SHP77 treated with DMSO at 0.1 percent for 48 hours (cell line): ENCODE measurements around the gene UCK1.
"Not testable (repeated sequence)": the region's sequence is repeated elsewhere in the genome, so short reads cannot be mapped to it uniquely, and the experiment has no call there.

Experiments used
- DNase-seq: peaks from one replicate; lab custom pipeline; 2025; lab: John Stamatoyannopoulos, UW

Gene UCK1

GRCh38 chr9:131523451-131524435 lies 7.3 kb downstream of the UCK1 start:
- DNase-seq, result no peak

DNA sequence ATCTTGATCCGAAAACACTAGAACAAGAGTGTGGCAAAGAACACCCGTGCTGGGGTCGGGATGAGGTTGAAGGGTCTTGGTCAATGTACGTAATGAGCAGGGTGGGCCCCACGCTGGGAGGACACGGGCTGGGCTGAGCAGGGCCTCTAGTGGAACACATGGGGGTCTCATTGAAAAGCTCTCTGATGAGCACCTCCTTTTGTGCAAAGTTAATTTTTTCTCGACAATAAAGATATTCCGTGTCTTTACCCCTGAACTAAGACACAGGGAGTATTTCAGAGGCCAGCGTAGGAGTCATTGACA lies 8.0 kb downstream of the UCK1 start:
- DNase-seq, result no peak

GRCh38 chr9:131522257-131523085 lies 8.6 kb downstream of the UCK1 start:
- no peak for DNase-seq

GRCh38 chr9:131521822-131522221 lies 9.2 kb downstream of the UCK1 start:
- DNase-seq, result no peak

GRCh38 chr9:131521203-131521602 lies 9.9 kb downstream of the UCK1 start:
- DNase-seq, result no peak

GRCh38 chr9:131520503-131520902 lies 10.6 kb downstream of the UCK1 start:
- no peak for DNase-seq

DNA sequence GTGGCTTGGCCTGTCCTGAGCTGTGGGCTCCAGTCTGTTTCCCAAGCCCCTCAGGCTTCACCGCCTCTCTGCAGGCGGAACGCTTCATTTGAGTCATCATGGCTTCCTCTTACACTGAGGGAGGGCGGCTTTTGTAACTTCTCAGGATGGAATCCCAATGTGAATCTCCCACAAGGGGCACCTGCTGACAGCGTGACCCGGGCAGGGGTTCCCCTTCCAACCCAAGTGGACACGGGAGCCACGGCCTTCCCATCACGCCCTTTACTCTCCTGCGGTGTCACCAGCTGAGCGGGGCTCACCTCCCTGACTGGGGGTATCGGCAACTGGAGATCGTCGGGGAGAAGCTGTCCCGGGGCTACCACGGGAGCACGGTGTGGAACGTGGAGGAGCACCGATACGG lies 12.5 kb downstream of the UCK1 start:
- DNase-seq, result no peak

- no peak for DNase-seq
These were observed 13.3 kb downstream of the UCK1 start for GRCh38 chr9:131517761-131518190.

DNA sequence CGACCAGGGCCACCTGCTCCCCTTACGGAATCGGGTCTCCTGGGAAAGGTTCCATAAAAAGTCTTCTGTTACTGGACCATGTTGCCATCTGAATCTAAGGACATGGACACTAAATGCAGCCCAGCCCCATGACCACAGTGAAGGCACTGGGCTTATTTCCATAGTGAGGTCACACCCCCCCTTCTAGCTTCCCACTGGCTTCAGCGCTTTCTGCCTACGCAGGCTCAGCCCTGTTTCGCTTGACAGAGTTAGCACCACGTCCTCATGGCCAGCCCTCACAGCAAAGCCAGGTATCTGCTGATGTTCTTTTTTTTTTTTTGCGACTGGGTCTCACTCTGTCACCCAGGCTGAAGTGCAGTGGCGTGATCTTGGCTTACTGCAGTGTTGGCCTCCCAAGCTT lies 14.1 kb downstream of the UCK1 start:
- no peak for DNase-seq

DNA sequence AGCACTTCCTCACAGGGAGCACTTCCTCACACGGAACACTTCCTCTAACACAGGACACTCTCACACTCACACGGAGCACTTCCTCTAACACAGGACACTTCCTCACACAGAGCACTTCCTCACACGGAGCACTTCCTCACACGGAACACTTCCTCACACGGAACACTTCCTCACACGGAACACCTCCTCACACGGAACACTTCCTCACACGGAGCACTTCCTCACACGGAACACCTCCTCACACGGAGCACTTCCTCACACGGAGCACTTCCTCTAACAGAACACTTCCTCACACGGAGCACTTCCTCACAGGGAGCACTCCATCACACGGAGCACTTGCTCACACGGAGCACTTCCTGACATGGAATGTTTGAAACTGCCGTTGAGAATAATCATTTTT lies 15.0 kb downstream of the UCK1 start:
- no peak for DNase-seq

GRCh38 chr9:131515559-131516031 lies 15.5 kb downstream of the UCK1 start:
- DNase-seq, result not testable (repeated sequence)

GRCh38 chr9:131513177-131513576 lies 17.9 kb downstream of the UCK1 start:
- DNase-seq, result no peak

- no peak for DNase-seq
These were observed 19.2 kb downstream of the UCK1 start for GRCh38 chr9:131511880-131512279.

DNA sequence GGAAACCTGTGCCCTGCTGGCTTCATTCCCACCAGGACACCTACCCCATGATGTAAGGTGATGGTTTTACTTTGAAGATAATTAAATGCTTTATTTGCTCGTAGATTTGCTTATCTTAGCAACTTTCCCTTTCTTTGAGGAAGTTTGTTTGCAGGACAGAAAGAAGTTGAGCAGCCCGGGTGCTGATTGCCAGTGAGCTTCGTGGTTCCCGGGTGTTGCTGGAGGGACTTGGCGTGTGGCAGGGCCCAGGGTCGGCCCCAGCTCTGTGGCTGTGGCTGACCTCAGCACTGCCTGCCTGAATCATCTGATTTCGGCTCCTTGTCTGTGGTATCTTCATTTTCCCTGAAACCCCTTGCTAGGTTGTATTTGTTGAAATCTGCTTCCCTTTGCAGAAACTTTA lies 19.6 kb downstream of the UCK1 start:
- no peak for DNase-seq

DNA sequence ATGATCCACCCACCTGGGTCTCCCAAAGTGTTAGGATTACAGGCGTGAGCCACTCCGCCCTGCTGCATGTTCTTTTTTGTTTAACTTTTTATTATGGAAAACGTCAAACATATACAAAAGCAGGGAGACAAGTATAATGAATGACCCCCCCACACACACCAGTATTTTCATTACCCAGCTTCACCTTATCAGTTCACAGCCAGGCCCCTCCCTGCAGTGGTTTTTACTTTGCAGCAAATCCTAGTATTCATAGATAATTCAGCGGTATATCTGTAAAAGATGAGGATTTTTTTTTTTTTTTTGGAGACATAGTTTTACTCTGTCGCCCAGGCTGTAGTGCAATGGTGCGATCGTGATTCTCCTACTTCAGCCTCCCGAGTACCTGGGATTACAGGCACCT lies 26.1 kb downstream of the UCK1 start:
- no peak for DNase-seq

DNA sequence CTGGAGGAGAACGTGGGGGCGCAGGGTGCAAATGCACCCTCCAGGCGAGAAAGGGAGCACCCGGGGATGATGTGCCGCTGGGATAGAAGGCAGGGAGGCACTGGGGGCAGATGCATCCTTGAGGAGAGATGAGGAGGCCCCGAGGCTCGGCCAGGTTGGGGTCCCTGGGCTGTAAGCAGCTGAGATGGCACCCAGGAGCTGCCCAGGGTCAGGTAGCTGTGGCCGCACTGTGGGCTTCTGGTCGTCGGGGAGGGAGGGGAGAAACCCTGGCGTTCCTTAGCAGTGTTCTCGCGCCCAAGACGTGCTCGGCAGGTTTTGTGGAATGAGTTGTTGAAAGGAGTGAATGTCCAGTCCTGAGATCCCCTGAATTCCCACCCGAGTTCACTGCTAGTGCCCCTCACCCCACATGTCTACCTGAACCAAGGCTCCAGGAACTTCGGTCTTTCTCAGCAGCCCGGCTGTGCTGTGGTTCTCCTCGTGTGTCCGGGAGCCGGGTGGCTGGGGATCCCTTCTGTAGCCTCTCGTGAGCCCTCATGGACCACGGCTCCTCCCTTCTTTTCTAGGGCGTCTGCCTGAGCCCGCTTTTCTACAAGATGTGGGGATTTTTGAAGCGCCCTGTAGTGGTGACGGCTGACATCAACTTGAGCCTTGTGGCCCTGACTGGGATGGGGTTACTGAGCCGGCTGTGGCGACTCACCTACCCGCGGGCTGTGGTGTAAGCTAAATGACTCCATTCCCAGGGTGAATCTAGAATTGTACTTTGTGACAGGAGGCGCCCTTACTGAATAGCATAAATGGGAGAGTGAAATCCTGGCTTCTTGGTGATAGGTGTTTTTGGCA lies 27.2 kb downstream of the UCK1 start:
- DNase-seq, result no peak

DNA sequence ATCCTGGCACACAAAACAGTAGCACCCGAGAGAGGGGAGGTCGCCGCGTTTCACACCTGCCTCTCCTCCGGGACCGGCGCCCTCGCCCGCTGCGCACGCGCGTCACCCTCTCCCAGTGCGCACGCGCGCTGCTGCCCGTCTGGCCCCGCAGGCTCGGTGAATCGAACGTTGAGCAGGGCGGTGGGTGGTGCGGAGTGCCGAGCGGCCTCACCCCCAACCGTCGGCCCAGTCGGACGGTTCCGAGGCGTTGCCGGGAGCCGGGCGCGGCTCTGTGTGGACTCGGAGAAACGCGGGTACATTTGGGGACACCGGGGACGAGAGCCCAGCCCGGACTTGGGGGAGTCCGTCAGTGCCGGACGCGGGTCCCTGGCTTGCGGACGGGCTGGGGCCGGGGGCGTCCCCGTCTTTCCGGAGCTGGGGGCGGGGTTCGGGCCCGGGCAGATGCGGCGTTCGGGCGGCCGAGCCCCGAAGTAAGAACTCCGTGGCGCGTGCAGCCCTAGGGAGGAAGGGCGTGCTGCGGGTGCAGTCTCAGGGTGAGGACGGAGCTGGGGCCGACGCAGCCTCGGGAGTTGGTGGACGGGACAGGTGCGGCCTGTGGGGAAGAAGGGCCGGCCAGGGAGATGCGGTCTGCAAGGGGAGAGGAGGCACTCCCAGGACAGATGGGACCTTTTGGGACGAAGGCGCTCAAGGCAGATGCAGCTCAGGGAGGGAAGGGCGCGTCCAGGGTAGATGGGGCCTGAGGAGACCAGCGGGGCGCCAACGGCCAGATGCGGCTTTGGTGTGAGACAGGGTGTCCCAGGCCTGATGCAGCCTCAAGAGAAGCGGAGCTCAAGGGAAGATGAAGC lies 28.1 kb downstream of the UCK1 start, which contains the start of gene POMT1:
POMT1 (plus strand) TSS at position 138 of the 845 bp plus-strand sequence. CDS start 1,301 bp downstream, outside the sequence.
- peak; percentile 81 for DNase-seq

DNA sequence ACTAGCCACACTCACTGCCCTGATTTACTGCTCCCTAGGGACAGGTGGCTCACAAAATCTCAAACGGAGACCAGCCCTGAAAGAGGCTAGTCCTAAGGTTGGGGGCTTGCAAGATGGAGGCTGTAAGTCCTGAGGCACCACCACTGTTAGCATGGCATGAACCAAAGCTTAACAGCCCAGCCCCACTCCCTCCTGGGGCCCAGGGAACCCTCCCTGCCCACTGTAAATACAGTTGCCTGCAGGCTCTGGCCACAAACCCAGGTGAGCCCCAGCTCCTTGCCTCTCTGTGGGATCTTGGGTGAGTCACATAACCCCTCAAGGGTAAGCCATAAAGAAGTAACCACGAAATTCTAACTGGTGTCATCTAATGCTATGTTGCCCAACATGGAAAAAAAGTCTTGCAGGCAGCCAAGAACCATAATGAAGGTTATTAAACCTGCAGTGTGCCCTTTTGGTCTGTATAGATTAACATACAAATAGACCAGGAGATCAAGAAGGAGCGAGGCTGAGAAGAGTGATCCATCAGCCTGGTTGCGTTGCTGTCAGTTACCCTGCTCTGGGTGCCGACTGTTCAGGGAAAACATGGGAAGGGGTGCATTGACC lies 30.0 kb downstream of the UCK1 start:
- no peak for DNase-seq

DNA sequence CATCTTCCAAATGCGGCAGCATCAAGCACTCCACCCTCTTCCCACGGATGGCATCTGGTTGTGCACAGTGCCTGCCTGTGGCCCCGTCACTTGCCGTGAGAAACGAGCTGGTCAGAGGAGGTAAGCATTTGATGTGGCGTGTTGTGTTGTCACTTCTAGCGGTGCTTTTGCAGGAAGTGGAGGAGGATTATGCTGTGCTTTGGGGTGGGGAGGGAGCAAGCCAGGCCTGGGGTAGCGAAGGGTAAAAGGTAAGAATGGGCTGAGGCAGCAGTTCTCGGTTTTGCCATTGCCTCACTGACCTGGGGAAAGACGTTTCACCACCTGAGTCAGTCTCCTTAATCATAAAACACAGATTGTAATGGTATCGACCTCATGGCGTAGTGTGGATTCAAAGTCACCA lies 30.7 kb downstream of the UCK1 start:
- no peak for DNase-seq

GRCh38 chr9:131499254-131499767 lies 31.8 kb downstream of the UCK1 start:
- no peak for DNase-seq
